T47D (cell line): Measurements from ENCODE around the gene KREMEN1.
A peak's percentile ranks its signal among the peaks of the same experiment; 100 is the strongest.
"Not testable (repeated sequence)": the region's sequence is repeated elsewhere in the genome, so short reads cannot be mapped to it uniquely, and the experiment has no call there.

Experiments
- DNase-seq, 2 experiments: peaks; one replicate each; pipeline versions ENCODE4 v3.0.0 to v3.0.0-alpha.2; 2011 to 2012; ENCODE audit warnings: low read depth in 1 of 2, low spot score in 1 of 2
- JUND ChIP-seq: IDR thresholded peaks from 2 replicates; pipeline ENCODE4 v1.6.1; 2012; ENCODE audit warnings: low read depth
- in situ Hi-C: cut with HindIII; loops from 2 replicates; pipeline ENCODE4 v1.10.0; 2016; ENCODE audit warnings: low sequenced_read_pairs, low pct_unique_long_range_greater_than_20kb

KREMEN1 gene

DNA sequence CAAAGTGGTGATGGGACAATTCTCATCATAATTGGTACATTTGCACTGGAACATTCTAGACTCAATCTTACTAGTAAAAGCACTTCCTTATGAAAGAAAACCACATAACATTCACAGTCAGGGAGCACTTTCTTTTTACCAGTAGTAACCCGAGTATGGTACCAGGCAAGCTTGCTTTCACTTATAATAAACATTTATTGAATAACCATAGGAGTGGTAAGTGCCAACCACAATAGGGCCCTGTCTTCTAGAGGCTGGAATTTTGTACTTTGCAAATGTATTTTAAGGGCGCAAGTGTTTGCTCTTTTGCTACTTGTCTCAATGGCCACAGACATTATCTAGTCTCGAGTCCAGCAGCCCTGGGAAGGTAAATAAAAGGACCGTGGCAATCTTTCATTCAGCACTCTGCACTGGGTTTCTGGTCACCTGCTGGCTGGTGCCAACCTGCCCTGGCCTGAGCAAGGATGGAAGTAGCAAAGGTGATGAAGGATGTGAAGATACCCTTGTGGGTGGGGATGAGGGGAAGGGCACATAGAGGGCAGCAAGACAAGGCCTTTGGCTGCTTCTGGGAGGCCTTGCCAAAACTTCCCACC lies 35.4 kb upstream of the KREMEN1 start:
- TF ChIP-seq JUND: no peak
- DNase-seq: peak in 1 of 2 experiments; percentile 20
- in situ Hi-C loops: no loop called here

GRCh38 chr22:29039148-29039547 lies 33.7 kb upstream of the KREMEN1 start:
- TF ChIP-seq JUND: no peak
- in situ Hi-C loops: no loop called here
- no peak for DNase-seq

DNA sequence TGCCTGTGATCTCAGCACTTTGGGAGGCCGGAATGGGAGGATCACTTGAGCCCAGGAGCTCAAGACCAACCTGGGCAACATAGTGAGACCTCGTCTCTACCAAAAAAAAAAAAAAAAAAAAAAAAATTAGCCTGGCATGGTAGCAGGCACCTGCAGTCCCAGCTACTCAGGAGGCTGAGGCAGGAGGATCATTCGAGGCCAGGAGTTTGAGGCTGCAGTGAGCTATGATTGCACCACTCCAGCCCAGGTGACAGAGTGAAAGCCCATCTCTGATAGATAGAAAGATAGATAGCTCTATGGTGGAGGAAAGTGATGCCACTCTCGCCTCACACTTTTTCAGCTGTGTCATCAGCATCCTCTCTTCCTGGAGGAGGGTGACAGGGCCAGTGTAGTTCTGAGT lies 33.2 kb upstream of the KREMEN1 start:
- in situ Hi-C loops, DNase-seq: not testable (repeated sequence)

DNA sequence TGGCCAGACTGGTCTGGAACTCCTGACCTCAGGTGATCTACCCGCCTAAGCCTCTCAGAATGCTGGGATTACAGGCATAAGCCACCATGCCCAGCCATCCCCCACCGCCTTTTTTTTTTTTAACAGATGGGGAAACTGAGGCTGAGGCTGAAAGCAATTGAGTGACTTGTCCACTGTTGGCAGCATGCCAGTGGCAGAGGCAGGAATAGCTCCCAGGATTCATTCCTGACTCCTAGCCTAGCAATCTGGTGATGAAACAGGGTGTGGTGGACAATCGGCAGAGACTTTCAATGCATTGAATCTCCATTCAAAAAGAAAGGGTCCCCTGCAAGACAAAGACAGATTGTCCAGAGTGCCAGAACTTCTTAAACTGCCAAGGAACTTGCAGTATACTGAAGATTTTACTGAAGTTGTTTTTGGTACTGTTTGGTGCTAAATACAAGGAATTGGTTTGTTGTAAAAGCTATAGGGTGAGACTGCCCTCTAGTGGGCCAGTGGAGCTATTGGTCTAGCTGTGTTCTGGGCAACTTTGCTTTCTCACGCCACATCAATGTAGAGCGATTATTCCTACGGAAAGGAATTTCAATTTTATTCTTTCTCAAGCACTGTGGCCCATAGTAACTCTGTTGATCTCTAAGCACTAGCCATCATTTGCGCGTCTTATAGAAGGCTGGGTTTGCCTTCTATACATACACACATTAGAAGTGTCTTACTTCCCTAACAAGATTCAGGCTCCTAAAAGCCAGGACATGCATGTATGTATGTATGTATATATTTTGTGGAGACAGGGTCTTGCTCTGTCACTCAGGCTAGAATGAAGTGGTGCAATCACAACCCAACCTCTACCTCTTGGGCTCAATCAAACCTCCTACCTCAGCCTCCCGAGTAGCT lies 32.2 kb upstream of the KREMEN1 start:
- no peak for TF ChIP-seq JUND
- in situ Hi-C loops: no loop called here
- DNase-seq: peak in 1 of 2 experiments; percentile 75

- in situ Hi-C loops: no loop called here
- TF ChIP-seq JUND: no peak
- no peak for DNase-seq
Measured at GRCh38 chr22:29041408-29041807, 31.4 kb upstream of the KREMEN1 start.

- no peak for DNase-seq
- TF ChIP-seq JUND: no peak
- in situ Hi-C loops: no loop called here
Measured at GRCh38 chr22:29043906-29044575, 28.8 kb upstream of the KREMEN1 start.

DNA sequence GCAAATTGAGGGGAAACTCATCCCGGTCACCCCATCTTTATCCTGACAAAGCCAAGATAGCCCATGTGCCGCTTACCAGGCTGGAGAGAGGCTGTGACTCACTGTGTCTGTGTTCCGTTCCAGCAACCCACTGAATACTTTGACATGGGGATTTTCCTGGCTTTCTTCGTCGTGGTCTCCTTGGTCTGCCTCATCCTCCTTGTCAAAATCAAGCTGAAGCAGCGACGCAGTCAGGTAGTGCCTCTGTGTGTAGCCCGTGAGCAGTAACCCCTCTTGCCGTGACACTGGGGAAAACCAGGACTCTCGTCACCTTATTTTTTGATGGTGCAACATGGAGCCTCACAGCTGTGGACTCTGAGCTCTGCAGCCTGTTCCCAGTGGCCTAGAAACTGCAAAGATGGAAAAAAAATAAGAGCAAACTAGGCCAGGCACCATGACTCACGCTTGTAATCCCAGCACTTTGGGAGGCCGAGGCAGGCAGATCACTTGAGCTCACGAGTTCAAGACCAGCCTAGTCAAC lies 28.1 kb upstream of the KREMEN1 start:
- no peak for TF ChIP-seq JUND
- in situ Hi-C loops: no loop called here
- DNase-seq: no peak

GRCh38 chr22:29048822-29049654 lies 23.8 kb upstream of the KREMEN1 start:
- TF ChIP-seq JUND: no peak
- no peak for DNase-seq
- in situ Hi-C loops: no loop called here

GRCh38 chr22:29049655-29050263 lies 23.1 kb upstream of the KREMEN1 start:
- no peak for DNase-seq
- TF ChIP-seq JUND: no peak
- in situ Hi-C loops: no loop called here

- TF ChIP-seq JUND: no peak
- no peak for DNase-seq
- in situ Hi-C loops: no loop called here
Measured at GRCh38 chr22:29050457-29050856, 22.4 kb upstream of the KREMEN1 start.

DNA sequence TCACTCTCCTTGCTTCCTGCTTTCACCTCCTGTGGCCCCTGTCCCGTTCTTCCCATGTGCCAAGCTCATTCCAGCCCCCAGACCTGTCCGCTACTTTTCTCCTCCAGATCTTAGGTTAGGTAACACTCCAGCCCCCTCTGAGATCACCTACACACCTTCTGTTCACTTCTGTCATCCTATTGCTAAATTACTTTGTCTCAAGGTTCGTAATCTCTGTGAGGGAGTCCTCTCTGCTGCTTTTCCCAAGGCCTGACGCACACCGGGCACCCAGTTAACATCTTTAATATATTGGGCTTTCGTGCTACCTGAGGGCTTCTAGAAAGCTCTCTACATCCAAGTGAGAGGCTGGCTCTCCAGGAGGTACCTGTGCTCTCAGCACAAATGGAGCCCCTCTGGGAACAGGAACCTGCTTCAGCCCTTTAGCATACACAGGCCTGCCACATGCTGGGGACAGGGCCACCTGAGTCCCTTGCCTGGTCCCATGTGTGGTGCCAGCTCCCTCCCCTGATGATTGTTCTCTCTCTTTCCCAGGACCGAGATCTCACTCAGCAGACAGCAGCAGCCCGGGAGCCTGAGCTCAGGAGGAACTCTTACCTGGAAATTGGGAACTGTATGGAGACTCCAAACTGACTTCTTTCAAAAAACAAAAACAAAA lies 19.7 kb upstream of the KREMEN1 start:
- DNase-seq: no peak
- TF ChIP-seq JUND: no peak
- in situ Hi-C loops: no loop called here
